Activated CD8-positive, alpha-beta memory T cell treated with anti-CD3 and anti-CD28 coated beads for 24 hours (primary cell): ENCODE data around the gene TSC22D2.
"Not testable (repeated sequence)": the region's sequence is repeated elsewhere in the genome, so short reads cannot be mapped to it uniquely, and the experiment has no call there.

ENCODE experiments used
- DNase-seq: peaks from one replicate; pipeline ENCODE4 v3.0.0-alpha.2; 2020

The TSC22D2 gene

DNA sequence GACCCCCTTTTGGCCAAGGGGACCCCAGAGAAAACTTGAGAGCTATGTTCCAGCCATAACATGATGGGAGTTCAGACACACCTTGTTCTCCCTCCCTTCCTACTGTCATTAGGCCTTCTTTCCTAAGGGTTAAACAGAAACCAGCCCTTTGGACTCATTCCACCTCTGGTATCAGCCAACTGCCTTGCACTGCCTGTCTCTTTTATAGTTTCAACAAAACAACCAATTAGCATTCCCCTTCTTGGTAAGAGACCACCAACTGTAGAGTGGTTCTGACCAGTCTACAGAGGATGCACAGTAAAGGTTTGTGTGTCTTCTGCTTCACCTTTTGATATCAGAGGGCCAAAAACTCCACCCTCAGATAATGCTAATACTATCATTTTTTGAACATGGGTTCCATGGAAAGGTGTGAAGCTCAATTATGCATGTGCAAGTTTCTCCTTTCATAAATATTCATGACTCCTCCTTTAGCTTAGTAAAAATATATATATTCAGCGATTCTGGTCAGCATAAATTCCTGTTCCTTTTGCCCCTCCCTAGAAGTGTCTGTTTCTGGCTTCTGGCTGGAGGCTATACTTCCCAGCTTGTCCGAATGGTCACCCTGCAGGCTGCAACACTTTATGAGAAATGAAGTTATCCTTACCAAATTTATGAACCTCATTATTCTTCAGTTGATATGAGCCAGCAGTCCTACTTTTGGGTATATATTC, 82.3 kb downstream of the TSC22D2 start:
- DNase-seq = no peak

DNA sequence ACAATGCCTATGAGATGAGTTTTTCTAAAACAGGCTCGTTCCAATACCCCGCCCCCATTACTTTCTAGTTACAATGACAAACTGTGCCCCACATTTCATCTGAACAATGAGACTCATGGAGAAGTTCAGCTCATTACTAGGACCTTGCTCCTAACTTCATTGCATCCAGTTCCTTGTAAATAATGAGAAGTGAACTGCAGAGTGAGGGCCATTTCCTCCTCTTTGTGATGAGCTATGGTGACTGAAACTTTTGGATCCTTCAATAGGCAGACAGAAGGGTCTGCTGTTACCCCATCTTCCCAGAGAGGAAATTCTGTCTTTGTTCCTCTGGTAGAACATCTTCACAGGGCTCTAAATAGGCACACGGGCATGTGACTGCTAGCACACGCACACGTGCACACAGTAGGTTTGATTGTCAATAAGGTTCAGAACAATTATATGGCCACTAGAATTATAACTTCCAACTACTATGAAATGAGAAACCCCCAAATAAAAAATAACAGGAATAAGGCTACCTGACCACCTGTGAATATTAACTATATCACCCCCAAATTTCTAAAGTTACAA, 86.4 kb downstream of the TSC22D2 start:
- DNase-seq = no peak

DNA sequence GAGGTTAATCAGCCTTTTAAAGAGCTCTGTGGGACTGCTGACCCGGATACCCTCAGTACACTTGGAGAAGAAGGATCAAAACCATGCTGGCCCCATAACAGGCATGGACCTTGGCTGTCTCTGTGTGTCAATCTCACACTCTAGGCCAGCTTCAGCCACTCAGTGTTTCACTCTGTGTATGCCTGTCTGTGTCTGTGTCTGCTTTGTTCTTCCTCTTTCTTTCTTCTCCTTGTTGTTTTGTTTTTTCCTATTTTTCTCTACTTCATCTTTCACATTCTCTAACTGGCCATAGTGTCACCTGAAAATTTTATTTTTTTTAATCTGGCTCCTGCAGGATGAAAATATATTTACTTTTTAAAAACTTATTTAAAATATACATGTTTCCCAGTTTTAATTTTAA, 87.1 kb downstream of the TSC22D2 start:
- no peak for DNase-seq

DNA sequence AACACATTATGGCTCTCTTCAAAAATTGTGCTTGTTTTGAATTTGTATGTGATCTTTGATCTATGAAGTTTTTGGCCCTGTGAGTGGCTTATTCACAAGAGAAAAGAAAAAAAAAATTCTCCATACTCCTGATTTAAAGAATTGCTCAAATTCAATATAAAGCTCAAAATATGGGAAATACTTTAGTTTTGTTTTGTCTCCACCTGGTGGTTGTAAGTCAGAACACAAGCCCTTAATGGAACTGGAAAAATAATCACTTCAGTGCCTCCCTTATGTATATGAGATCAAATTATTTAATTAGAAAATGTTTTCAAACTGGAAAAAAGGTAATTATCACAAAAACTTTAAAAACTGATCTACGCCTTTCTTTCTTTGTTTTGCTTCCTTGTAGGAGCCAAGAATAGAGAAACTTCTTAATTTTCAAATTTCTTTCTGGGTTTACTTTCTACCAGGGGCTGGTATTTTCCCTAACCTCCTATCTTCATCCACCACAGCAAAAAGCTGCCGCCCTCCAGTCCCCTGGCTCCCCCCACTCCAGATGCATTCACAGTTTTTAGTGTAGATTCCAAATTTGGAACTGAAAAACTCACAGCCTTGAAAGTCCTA, 87.6 kb downstream of the TSC22D2 start:
- DNase-seq = no peak

DNA sequence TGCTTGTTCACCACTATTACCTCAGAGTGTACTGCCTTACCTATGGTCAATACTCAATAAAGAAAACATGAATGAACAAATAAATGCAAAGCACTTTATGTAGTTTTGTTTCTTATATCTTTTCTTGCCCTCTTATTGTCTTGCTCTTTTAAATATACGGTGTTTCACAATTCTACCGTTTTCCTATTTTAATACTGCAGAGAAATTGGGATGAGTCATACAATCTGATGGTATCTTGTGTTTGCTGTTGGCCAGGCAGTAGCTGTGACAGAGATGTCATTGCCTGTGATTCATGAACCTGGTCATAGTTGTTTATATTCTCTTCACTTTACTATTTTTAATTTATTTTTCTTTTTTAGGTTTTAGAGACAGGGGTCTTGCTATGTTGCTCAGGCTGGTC, 89.9 kb downstream of the TSC22D2 start:
- no peak for DNase-seq

DNA sequence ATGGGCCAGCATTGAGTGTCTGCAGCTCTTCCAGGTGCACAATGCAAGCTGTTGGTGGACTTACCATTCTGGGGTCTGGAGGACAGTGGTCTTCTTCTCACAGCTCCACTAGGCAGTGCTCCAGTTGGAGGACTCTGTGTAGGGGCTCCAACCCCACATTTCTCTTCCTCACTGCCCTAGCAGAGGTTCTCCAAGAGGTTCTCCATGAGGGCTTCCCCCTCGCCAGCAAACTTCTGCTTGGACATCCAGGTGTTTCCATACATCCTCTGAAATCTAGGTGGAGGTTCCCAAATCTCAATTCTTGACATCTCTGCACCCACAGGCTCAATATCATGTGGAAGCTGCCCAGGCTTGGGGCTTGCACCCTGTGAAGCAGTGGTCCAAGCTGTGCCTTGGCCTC, 92.9 kb downstream of the TSC22D2 start:
- not testable (repeated sequence) for DNase-seq

DNA sequence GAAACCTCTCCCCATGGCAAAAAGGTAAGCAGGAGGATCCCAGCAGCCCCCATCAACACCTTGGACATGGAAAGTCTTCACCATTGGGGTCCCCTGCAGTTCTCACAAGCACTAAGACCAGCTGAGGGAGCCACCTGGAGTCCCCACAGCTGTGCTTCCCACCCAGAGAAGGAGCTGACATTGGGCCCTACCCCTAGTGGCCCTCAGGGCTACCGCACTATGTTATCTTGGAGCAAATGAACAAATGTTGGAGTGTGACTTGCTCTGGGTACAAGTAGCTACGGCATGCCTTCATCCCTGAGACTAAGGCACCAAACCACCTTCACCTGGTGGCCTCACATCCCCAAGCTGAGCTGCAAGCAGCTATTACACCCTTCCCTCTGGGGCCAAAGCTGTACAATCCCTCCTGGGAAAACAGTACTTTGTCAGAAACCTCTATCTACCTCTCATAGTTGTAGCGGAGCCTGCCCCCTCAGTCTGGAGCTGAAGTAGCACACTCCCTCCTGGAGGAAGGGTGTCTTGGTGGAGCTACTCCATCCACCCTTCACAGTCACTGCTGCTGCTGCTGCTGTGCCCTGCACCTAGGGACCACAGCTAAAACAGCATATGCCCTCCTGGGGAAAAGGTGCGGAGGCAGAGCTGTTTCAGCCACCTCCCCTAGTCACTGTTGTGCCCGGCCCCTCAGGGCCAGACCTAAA, 95.5 kb downstream of the TSC22D2 start:
- no peak for DNase-seq

DNA sequence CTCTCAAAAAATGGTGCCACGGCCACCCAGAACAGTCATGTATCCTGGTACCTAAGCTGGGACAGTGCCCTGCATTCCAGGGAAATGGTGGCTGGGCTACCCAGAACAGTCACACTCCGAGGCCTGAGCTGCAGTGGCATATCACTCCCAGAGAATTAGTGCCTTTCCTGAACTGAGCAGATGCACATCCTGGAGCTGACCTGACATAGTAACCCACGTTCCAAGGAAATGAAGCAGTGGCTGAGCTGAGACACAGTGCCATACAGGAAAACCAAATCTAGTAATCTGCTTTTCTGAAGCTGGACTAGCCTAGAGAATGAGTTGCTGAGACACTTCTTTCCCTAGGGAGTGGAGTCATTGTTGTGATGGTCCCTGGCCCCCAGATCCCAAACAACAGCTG, 96.4 kb downstream of the TSC22D2 start:
- DNase-seq = no peak

DNA sequence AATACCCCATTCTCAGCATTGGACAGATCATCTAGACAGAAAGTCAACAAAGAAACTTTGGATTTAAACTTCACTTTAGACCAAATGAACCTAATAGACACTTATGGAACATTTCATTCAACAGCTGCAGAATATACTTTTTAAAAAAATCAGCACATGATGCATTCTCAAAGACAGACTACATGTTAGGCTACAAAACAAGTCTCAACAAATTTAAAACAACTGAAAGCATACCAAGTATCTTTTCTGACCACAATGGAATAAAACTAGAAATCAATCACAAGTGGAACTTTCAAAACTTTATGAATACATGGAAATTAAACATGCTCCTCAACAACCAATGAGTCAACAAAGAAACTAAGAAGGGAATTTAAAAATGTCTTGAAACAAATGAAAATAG, 100.3 kb downstream of the TSC22D2 start:
- DNase-seq = no peak

DNA sequence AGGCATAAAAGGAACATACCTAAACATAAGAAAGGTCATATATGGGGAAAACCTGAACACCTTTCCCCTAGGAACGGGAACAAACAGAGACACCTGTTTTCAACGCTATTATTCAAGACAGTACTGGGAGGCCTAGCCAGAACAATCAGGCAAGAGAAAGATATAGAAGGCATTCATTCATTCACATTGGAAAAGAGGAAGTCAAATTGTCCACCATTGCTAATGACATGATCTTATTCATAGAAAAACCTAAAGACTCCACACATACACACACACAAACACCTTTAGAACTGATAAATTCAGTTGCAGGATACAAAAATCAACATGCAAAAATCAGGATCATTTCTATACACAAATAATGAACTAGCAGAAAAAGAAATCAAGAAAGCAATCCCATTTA, 101.7 kb downstream of the TSC22D2 start:
- no peak for DNase-seq

DNA sequence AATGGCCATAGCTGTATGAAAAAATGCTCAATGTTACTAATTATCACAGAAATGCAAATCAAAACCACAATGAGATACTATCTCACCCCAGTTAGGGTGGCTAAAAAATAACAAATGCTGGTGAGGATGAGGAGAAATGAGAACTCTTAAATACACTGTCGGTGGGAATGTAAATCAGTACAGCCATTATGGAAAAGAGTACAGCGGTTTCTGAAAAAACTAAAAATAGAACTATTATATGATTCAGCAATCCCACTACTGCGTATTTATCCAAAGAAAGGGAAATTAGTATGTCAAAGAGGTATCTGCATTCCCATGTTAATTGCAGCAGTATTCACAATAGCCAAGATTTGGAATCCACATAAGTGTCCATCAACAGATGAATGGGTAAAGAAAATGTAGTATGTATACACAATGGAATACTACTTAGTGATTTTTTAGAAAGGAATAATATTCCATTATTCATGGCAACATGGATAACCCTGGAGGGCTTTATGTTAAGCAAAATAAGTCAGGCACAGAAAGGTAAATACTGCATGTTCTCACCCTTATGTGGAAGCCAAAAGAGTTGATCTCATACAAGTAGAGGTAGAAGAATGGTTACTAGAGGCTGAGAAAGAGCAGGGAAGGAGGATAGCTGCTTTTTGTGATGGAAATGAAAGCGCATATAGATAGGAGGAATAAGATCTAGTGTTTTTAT, 103.2 kb downstream of the TSC22D2 start:
- no peak for DNase-seq

DNA sequence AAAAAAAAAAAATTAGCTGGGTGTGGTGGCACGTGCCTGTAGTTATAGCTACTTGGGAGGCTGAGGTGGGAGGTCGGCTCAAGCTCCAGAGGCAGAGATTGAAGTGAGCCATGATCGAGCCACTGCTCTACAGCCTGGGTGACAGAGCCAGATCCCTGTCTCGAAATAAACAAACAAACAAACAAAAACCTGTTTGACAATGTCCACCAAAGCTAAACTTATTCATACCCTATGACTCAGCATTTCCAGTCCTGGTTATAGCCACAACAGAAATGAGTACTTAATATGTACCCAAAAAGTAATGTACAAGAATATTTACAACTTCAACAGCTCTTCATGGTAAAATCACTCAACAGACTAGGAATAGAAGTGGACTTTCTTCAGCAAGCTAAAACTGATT, 107.1 kb downstream of the TSC22D2 start:
- no peak for DNase-seq
